ENCODE data around the gene TMEM225B. TPM values are rescaled to one million over a fixed set of nuclear protein-coding genes. Genes with fewer than 3 reads are reported as not detected.
A peak's percentile ranks its signal among the peaks of the same experiment; 100 is the strongest.

TMEM225B gene
- total RNA-seq, 2 experiments from 2014 or later = 0.92 to 2.2 TPM

GRCh38 chr7:99606531-99606930, 8.5 kb downstream of the TMEM225B start:
- ATAC-seq (no peak), DNase-seq (no peak)
- no peak overlapping the region for H3K4me3 Mint-ChIP-seq
- H3K9me3 Mint-ChIP-seq = no peaks in the 10 kb centered on the region
- no peaks in the 10 kb centered on the region for H3K4me1 Mint-ChIP-seq (ENCODE audit: low read depth)
- H3K27me3 Mint-ChIP-seq = no peaks in the 10 kb centered on the region
- no peak for TF ChIP-seq CTCF (IDR thresholded peaks at IDR 0.05)
- ChIA-PET CTCF (interaction anchor here (0.9 kb wide), 1 partner anchor 11 kb away, joined by 3 read pairs; the partner anchor contains the start of gene ZSCAN25), POLR2A (interaction anchor here (1.4 kb wide), 1 partner anchor 9 kb away, joined by 3 read pairs; no protein-coding TSS in a partner anchor)
- no peaks in the 10 kb centered on the region for H3K36me3 Mint-ChIP-seq (ENCODE audit: low read depth)
- intact Hi-C loops (cut with micrococcal nuclease) = no loop called here
- H3K27ac Mint-ChIP-seq = no peak overlapping the region

GRCh38 chr7:99607548-99607947, 9.5 kb downstream of the TMEM225B start:
- ATAC-seq = no peak
- intact Hi-C loops (cut with micrococcal nuclease) = no loop called here

GRCh38 chr7:99614495-99614894, 16.4 kb downstream of the TMEM225B start:
- ChIA-PET CTCF (interaction anchor here (1.0 to 1.3 kb wide), 2 partner anchors 14 to 57 kb away, joined by 3 to 4 read pairs; no protein-coding TSS in a partner anchor), POLR2A (no interaction called here)
- Mint-ChIP-seq H3K9me3 (no peaks in the 10 kb centered on the region), H3K36me3 (ENCODE audit: low read depth) (peaks cover 29% of the 10 kb centered on the region), H3K4me1 (ENCODE audit: low read depth) (peaks cover 34% of the 10 kb centered on the region), H3K27me3 (no peaks in the 10 kb centered on the region), H3K27ac (no peak overlapping the region), H3K4me3 (no peak overlapping the region)
- no peak for TF ChIP-seq CTCF (IDR thresholded peaks at IDR 0.05)
- ATAC-seq = no peak
- DNase-seq = no peak
- intact Hi-C loops (cut with micrococcal nuclease) = no loop called here

More at GRCh38 chr7:99607548-99607947, 9.5 kb downstream of the TMEM225B start:
- no peak for TF ChIP-seq CTCF (IDR thresholded peaks at IDR 0.05)
- CTCF ChIA-PET = no interaction called here
- Mint-ChIP-seq H3K9me3 (no peaks in the 10 kb centered on the region), H3K27ac (no peak overlapping the region), H3K36me3 (ENCODE audit: low read depth) (no peaks in the 10 kb centered on the region), H3K27me3 (no peaks in the 10 kb centered on the region), H3K4me3 (no peak overlapping the region), H3K4me1 (ENCODE audit: low read depth) (no peaks in the 10 kb centered on the region)
- POLR2A ChIA-PET = interaction anchor here (1.1 to 1.4 kb wide), 2 partner anchors 8 to 17 kb away, joined by 3 read pairs; no protein-coding TSS in a partner anchor
- DNase-seq = no peak

- ChIA-PET CTCF (interaction anchor here (0.7 to 2.4 kb wide), 5 partner anchors 10 to 303 kb away, joined by 3 to 12 read pairs (median 4); partner anchors contain the start of genes TMEM225B and TRIM4), POLR2A (interaction anchor here (1.0 to 3.6 kb wide), 10 partner anchors 9 to 399 kb away, joined by 3 to 23 read pairs (median 6); partner anchors contain the start of genes ATP5MF, TMEM225B, ZKSCAN5 and ZNF655)
- H3K27me3 Mint-ChIP-seq = no peaks in the 10 kb centered on the region
- H3K27ac Mint-ChIP-seq = peak overlapping the region; percentile 98
- intact Hi-C loops (cut with micrococcal nuclease) = no loop called here
- no peak for DNase-seq
- no peak for TF ChIP-seq CTCF (IDR thresholded peaks at IDR 0.05)
- H3K4me3 Mint-ChIP-seq = peak overlapping the region; percentile 94
- H3K4me1 Mint-ChIP-seq (ENCODE audit: low read depth) = peaks cover 42% of the 10 kb centered on the region
- ATAC-seq = no peak
- peaks cover 42% of the 10 kb centered on the region for H3K36me3 Mint-ChIP-seq (ENCODE audit: low read depth)
- H3K9me3 Mint-ChIP-seq = no peaks in the 10 kb centered on the region
These were observed 17.9 kb downstream of the TMEM225B start for GRCh38 chr7:99615989-99616358.

All from activated CD8-positive, alpha-beta T cell treated with anti-CD3 and anti-CD28 coated beads for 36 hours (primary cell).